NCI-H526 (cell line): ENCODE results near the gene SLC35D1.
"Not testable (repeated sequence)": the region's sequence is repeated elsewhere in the genome, so short reads cannot be mapped to it uniquely, and the experiment has no call there.

ENCODE experiments used
- DNase-seq, 2 experiments: peaks; one replicate each; lab custom pipeline; 2025; lab: John Stamatoyannopoulos, UW

SLC35D1 gene

GRCh38 chr1:66985835-66986234, 68.1 kb downstream of the SLC35D1 start:
- no peak for DNase-seq

- no peak for DNase-seq
Observed at GRCh38 chr1:66984491-66984890, 69.5 kb downstream of the SLC35D1 start.

- DNase-seq: no peak
Observed at GRCh38 chr1:66982561-66983260, 71.2 kb downstream of the SLC35D1 start.

- DNase-seq: peak in 1 of 2 experiments; percentile 18
Observed at GRCh38 chr1:66981679-66982078, 72.3 kb downstream of the SLC35D1 start.

GRCh38 chr1:66980745-66981367, 73.1 kb downstream of the SLC35D1 start:
- no peak for DNase-seq

GRCh38 chr1:66979621-66980020, 74.3 kb downstream of the SLC35D1 start:
- DNase-seq: not testable (repeated sequence)

- no peak for DNase-seq
Observed at GRCh38 chr1:66978201-66978600, 75.7 kb downstream of the SLC35D1 start.

GRCh38 chr1:66968574-66968973, 85.4 kb downstream of the SLC35D1 start:
- DNase-seq: no peak

- DNase-seq: not testable (repeated sequence)
Observed at GRCh38 chr1:66966188-66966873, 87.6 kb downstream of the SLC35D1 start.

GRCh38 chr1:66957938-66958337, 96.0 kb downstream of the SLC35D1 start:
- no peak for DNase-seq

GRCh38 chr1:66954208-66954607, 99.7 kb downstream of the SLC35D1 start:
- no peak for DNase-seq

- no peak for DNase-seq
Observed at GRCh38 chr1:66951513-66951912, 102.4 kb downstream of the SLC35D1 start.
